Memory B cell (primary cell): ENCODE results near the gene PTPRN2.
"Not testable (repeated sequence)": the region's sequence is repeated elsewhere in the genome, so short reads cannot be mapped to it uniquely, and the experiment has no call there.

ENCODE experiments used
- ATAC-seq: fragments of 150-1000 bp; cut with Tn5 transposase; 2 replicates; pipeline ENCODE4 v1.10.0; 2021; ENCODE audit warnings: low read depth, mild to moderate bottlenecking, moderate library complexity
- DNase-seq, 2 donors: peaks; one replicate each; pipeline ENCODE4 v3.0.0; 2022; ENCODE audit warnings: low spot score in 2 of 2
- H3K27ac Mint-ChIP-seq: one replicate; pipeline ENCODE4 v1.8.0; 2022; ENCODE audit warnings: mild to moderate bottlenecking, moderate library complexity, mixed read lengths
- H3K27me3 Mint-ChIP-seq: one replicate; pipeline ENCODE4 v1.8.0; 2022; ENCODE audit warnings: mixed read lengths
- H3K36me3 Mint-ChIP-seq: one replicate; pipeline ENCODE4 v1.8.0; 2022; ENCODE audit warnings: mild to moderate bottlenecking, mixed read lengths
- H3K4me1 Mint-ChIP-seq: one replicate; pipeline ENCODE4 v1.8.0; 2022; ENCODE audit warnings: mixed read lengths
- H3K4me3 Mint-ChIP-seq: one replicate; pipeline ENCODE4 v1.8.0; 2022; ENCODE audit warnings: mild to moderate bottlenecking, moderate library complexity, mixed read lengths
- H3K9me3 Mint-ChIP-seq: one replicate; pipeline ENCODE4 v1.8.0; 2022; ENCODE audit warnings: mixed read lengths

Gene PTPRN2

DNA sequence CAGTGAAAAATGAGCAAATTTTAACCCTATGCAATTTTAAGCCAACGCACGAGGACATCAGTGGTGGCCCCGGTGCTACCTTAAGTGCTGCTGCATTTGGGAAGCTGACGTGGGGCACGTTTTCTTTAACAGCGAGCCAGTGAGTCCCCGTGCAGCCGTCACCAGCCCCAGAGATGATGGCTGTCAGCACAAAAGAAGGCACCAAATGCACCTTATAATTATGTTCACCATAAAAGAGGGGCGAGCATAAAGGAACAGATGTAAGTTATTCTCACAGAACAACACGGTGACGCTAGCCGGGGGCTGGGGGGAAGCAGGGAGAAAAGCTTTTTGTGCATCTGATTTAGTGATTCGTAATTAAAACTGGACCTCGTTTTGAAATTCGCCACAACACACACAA lies 990.7 kb downstream of the PTPRN2 start:
- DNase-seq (no peak), ATAC-seq (no peak)
- H3K4me3 Mint-ChIP-seq = no peak overlapping the region
- no peaks in the 10 kb centered on the region for H3K36me3 Mint-ChIP-seq
- peaks cover 1% of the 10 kb centered on the region for H3K27me3 Mint-ChIP-seq
- no peaks in the 10 kb centered on the region for H3K4me1 Mint-ChIP-seq
- H3K9me3 Mint-ChIP-seq = no peaks in the 10 kb centered on the region
- H3K27ac Mint-ChIP-seq = no peak overlapping the region

DNA sequence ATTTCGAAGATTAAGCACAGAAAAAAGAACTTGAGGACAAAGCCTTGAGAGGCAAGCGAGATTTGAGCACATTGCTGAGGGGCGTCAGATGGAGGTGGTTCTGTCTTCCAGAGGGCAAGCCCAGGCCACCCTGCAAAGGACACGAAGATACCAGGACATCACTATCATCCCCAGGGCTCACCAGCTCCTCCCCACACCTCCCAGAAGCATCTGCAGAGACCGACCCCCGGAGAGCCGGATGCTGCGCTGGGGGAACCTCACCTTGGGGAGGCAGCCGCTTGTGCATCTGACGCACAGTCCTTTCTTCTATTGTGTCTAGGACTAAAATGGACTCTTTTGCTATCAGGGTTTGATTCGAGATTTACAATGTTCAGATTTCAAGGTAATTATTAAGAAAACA lies 991.2 kb downstream of the PTPRN2 start:
- no peak overlapping the region for H3K4me3 Mint-ChIP-seq
- no peaks in the 10 kb centered on the region for H3K9me3 Mint-ChIP-seq
- ATAC-seq (no peak), DNase-seq (no peak)
- H3K36me3 Mint-ChIP-seq = no peaks in the 10 kb centered on the region
- H3K4me1 Mint-ChIP-seq = no peaks in the 10 kb centered on the region
- H3K27me3 Mint-ChIP-seq = peaks cover 1% of the 10 kb centered on the region
- no peak overlapping the region for H3K27ac Mint-ChIP-seq

- DNase-seq (no peak), ATAC-seq (no peak)
- Mint-ChIP-seq H3K27me3 (peaks cover 2% of the 10 kb centered on the region), H3K4me1 (no peaks in the 10 kb centered on the region), H3K4me3 (no peak overlapping the region), H3K36me3 (no peaks in the 10 kb centered on the region), H3K27ac (no peak overlapping the region), H3K9me3 (no peaks in the 10 kb centered on the region)
Measured at GRCh38 chr7:157596026-157596425, 991.6 kb downstream of the PTPRN2 start.

DNA sequence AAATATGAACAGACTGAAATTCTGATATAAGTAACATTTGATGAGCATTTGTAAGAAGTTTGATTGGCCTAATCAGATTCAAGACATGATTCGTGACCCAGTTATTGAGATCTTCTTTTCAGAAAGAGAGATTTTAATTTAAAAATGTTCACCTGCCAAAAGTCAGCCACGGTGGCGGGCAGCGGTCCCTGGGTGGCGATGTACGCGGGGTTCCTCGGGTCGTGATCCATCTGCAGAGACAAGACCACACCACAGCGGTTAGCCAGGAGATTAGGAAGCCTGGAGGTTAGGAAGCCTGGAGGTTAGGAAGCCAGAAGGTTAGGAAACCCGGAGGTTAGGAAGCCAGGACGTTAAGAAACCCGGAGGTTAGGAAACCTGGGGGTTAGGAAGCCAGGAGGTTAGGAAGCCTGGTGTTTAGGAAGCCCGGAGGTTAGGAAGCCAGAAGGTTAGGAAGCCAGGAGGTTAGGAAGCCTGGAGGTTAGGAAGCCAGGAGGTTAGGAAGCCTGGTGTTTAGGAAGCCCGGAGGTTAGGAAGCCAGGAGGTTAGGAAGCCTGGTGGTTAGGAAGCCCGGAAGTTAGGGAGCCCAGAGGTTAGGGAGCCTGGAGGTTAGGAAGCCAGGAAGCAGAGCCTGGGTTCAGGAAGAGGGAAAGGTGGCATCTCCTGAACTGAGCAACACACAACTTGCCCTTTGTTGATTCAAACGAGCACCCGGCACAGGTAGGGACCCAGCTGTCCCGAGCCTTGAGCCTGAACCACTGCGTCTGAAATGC lies 992.4 kb downstream of the PTPRN2 start:
- no peak for ATAC-seq
- DNase-seq = no peak
- Mint-ChIP-seq H3K27ac (no peak overlapping the region), H3K4me3 (no peak overlapping the region), H3K9me3 (no peaks in the 10 kb centered on the region), H3K4me1 (no peaks in the 10 kb centered on the region), H3K36me3 (no peaks in the 10 kb centered on the region), H3K27me3 (peaks cover 6% of the 10 kb centered on the region)

GRCh38 chr7:157594306-157594705 lies 993.3 kb downstream of the PTPRN2 start:
- Mint-ChIP-seq H3K27me3 (peaks cover 4% of the 10 kb centered on the region), H3K36me3 (no peaks in the 10 kb centered on the region), H3K27ac (no peak overlapping the region), H3K4me3 (no peak overlapping the region), H3K4me1 (no peaks in the 10 kb centered on the region), H3K9me3 (no peaks in the 10 kb centered on the region)
- ATAC-seq (no peak), DNase-seq (no peak)

DNA sequence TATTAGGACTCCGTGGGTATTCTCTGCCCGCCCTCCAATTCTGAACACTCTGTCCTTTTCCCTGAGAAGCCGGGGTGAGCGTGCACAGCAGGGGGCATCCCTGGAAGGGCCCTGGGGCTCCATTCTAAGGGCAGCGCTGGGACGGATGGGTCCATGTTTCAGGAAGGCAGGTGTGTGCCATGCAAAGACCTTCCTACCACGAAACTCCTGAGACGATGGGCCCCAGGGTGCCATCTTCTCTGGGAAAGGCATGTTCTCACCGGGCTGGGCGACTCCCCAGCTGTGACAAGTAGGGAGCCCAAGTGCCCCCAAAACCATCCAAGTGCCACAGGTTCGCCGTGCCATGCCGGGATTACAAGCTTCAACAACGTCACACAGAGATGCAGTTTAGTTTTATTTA lies 994.1 kb downstream of the PTPRN2 start:
- ATAC-seq (no peak), DNase-seq (no peak)
- Mint-ChIP-seq H3K4me3 (no peak overlapping the region), H3K4me1 (no peaks in the 10 kb centered on the region), H3K27me3 (peaks cover 7% of the 10 kb centered on the region), H3K9me3 (no peaks in the 10 kb centered on the region), H3K27ac (no peak overlapping the region), H3K36me3 (no peaks in the 10 kb centered on the region)

- H3K4me1 Mint-ChIP-seq, H3K9me3 Mint-ChIP-seq, ATAC-seq, H3K27me3 Mint-ChIP-seq, H3K36me3 Mint-ChIP-seq, DNase-seq, H3K4me3 Mint-ChIP-seq, H3K27ac Mint-ChIP-seq: not testable (repeated sequence)
Measured at GRCh38 chr7:157592636-157593320, 994.8 kb downstream of the PTPRN2 start.

DNA sequence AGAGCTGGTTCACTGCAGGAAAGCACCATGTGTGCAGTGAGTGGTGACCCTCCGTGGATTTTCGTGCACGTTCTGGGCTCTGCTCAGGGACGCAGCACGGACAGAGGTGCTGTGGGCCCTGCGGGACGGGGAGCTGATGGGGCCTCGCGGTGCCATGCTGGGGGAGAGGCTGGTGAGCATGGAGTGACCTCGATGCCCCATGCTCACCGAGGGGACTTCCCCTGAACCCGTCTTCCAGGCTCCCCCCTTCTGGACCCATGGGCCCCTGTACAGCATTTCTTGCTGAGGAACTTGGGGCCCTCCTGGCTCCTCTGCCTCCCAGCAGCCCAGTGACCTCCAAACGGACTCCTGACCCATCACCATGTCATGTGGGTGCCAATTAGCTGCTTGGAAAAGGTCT lies 997.1 kb downstream of the PTPRN2 start:
- H3K9me3 Mint-ChIP-seq = no peaks in the 10 kb centered on the region
- no peak overlapping the region for H3K4me3 Mint-ChIP-seq

DNA sequence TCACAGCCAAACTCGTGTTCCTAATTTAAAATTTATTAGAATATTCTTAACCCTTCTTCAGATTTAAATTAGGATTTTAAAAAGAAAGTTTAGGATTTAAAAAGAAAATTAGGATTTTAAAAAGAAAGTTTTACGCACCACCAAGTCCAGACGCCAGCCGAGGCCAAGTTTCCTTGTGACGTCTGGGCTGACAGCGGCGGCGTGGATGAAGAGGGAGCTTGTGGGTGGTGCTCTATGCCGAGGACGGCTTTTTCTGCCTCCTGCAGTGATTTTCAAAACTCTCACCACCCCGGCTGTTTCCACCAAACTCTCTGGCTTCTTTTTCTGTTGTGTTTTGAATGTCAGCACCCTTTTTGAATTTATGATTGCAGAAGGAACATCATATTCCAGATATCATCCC lies 997.9 kb downstream of the PTPRN2 start:
- H3K36me3 Mint-ChIP-seq = no peaks in the 10 kb centered on the region
- H3K4me1 Mint-ChIP-seq = no peaks in the 10 kb centered on the region
- peaks cover 12% of the 10 kb centered on the region for H3K27me3 Mint-ChIP-seq
- H3K27ac Mint-ChIP-seq = no peak overlapping the region
- no peak for ATAC-seq
- DNase-seq = no peak
- H3K4me3 Mint-ChIP-seq = no peak overlapping the region
- H3K9me3 Mint-ChIP-seq = no peaks in the 10 kb centered on the region

More for the DNA sequence above, 997.1 kb downstream of the PTPRN2 start:
- ATAC-seq (no peak), DNase-seq (no peak)
- H3K4me1 Mint-ChIP-seq = no peaks in the 10 kb centered on the region
- H3K27ac Mint-ChIP-seq = no peak overlapping the region
- H3K27me3 Mint-ChIP-seq = peaks cover 10% of the 10 kb centered on the region
- no peaks in the 10 kb centered on the region for H3K36me3 Mint-ChIP-seq

GRCh38 chr7:157587805-157588560 lies 999.6 kb downstream of the PTPRN2 start:
- no peak overlapping the region for H3K4me3 Mint-ChIP-seq
- ATAC-seq (no peak), DNase-seq (no peak)
- H3K27me3 Mint-ChIP-seq = peaks cover 13% of the 10 kb centered on the region
- no peaks in the 10 kb centered on the region for H3K36me3 Mint-ChIP-seq
- no peak overlapping the region for H3K27ac Mint-ChIP-seq
- H3K4me1 Mint-ChIP-seq = no peaks in the 10 kb centered on the region
- peaks cover 1% of the 10 kb centered on the region for H3K9me3 Mint-ChIP-seq

- H3K27ac Mint-ChIP-seq = no peak overlapping the region
- H3K27me3 Mint-ChIP-seq = peaks cover 14% of the 10 kb centered on the region
- H3K9me3 Mint-ChIP-seq = peaks cover 1% of the 10 kb centered on the region
- DNase-seq (no peak), ATAC-seq (no peak)
- no peaks in the 10 kb centered on the region for H3K4me1 Mint-ChIP-seq
- H3K36me3 Mint-ChIP-seq = no peaks in the 10 kb centered on the region
- H3K4me3 Mint-ChIP-seq = no peak overlapping the region
Measured at GRCh38 chr7:157587051-157587804, 1000.4 kb downstream of the PTPRN2 start.

- DNase-seq (no peak), ATAC-seq (no peak)
- Mint-ChIP-seq H3K9me3 (peaks cover 1% of the 10 kb centered on the region), H3K27me3 (peaks cover 17% of the 10 kb centered on the region), H3K27ac (no peak overlapping the region), H3K4me1 (no peaks in the 10 kb centered on the region), H3K36me3 (no peaks in the 10 kb centered on the region), H3K4me3 (no peak overlapping the region)
Measured at GRCh38 chr7:157586426-157586955, 1001.1 kb downstream of the PTPRN2 start.

GRCh38 chr7:157585113-157585861 lies 1002.3 kb downstream of the PTPRN2 start:
- Mint-ChIP-seq H3K9me3 (peaks cover 1% of the 10 kb centered on the region), H3K4me3 (no peak overlapping the region), H3K36me3 (no peaks in the 10 kb centered on the region), H3K27ac (no peak overlapping the region), H3K4me1 (no peaks in the 10 kb centered on the region), H3K27me3 (peaks cover 13% of the 10 kb centered on the region)
- DNase-seq (no peak), ATAC-seq (no peak)
